CD4-positive, CD25-positive, alpha-beta regulatory T cell (primary cell): ENCODE results near the gene UNC5A. TPM values are rescaled to one million over a fixed set of nuclear protein-coding genes. Genes with fewer than 3 reads are reported as not detected.

ENCODE experiments used
- ATAC-seq, 2 donors: fragments of 150-1000 bp; cut with Tn5 transposase; one replicate each; pipeline ENCODE4 v1.10.0; 2021; ENCODE audit warnings: low read depth in 2 of 2, moderate number of reproducible peaks in 2 of 2, moderate library complexity in 1 of 2
- DNase-seq, 3 donors: peaks; one replicate each; pipeline versions ENCODE4 v3.0.0 to v3.0.0-alpha.2; 2012 to 2022; ENCODE audit warnings: mixed read lengths in 1 of 3
- H3K27ac ChIP-seq: one replicate; pipeline ENCODE4 v1.7.0; 2013; ENCODE audit warnings: mild to moderate bottlenecking, low read length; ENCODE audit not compliant: insufficient read depth, poor library complexity, severe bottlenecking
- H3K27me3 ChIP-seq: one replicate; pipeline ENCODE4 v1.7.0; 2013; ENCODE audit warnings: low read length; ENCODE audit not compliant: control insufficient read depth, insufficient read depth
- H3K36me3 ChIP-seq: one replicate; pipeline ENCODE4 v1.7.0; 2013; ENCODE audit warnings: mild to moderate bottlenecking, low read length, moderate library complexity; ENCODE audit not compliant: control insufficient read depth, insufficient read depth
- H3K4me1 ChIP-seq: 2 replicates; pipeline ENCODE4 v1.7.0; 2013; ENCODE audit warnings: mild to moderate bottlenecking, low read length; ENCODE audit not compliant: insufficient read depth, control insufficient read depth, poor library complexity, severe bottlenecking
- H3K4me3 ChIP-seq: one replicate; pipeline ENCODE4 v1.7.0; 2013; ENCODE audit warnings: low read depth, mild to moderate bottlenecking, low read length, moderate library complexity
- H3K9me3 ChIP-seq, 2 experiments: 1 replicate in 1 of 2; 2 replicates in 1 of 2; pipeline ENCODE4 v1.7.0; 2013; ENCODE audit warnings: low read length in 2 of 2, mild to moderate bottlenecking in 1 of 2, moderate library complexity in 1 of 2; ENCODE audit not compliant: control insufficient read depth in 2 of 2
- H3K27ac Mint-ChIP-seq, 3 donors: one replicate each; pipeline ENCODE4 v1.8.0; 2020 to 2022; ENCODE audit warnings: mild to moderate bottlenecking in 3 of 3, mixed read lengths in 3 of 3, moderate library complexity in 2 of 3
- H3K27me3 Mint-ChIP-seq: one replicate; pipeline ENCODE4 v1.8.0; 2022; ENCODE audit warnings: mild to moderate bottlenecking, mixed read lengths
- H3K36me3 Mint-ChIP-seq: one replicate; pipeline ENCODE4 v1.8.0; 2020; ENCODE audit warnings: mixed read lengths
- H3K4me1 Mint-ChIP-seq, 4 donors: one replicate each; pipeline ENCODE4 v1.8.0; 2020 to 2022; ENCODE audit warnings: mixed read lengths in 4 of 4, mild to moderate bottlenecking in 1 of 4
- H3K4me3 Mint-ChIP-seq, 4 donors: one replicate each; pipeline ENCODE4 v1.8.0; 2020 to 2022; ENCODE audit warnings: mild to moderate bottlenecking in 4 of 4, mixed read lengths in 4 of 4, moderate library complexity in 3 of 4
- H3K9me3 Mint-ChIP-seq, 7 donors: one replicate each; pipeline ENCODE4 v1.8.0; 2020 to 2022; ENCODE audit warnings: mixed read lengths in 7 of 7, mild to moderate bottlenecking in 3 of 7, moderate library complexity in 2 of 7
- polyA plus RNA-seq, 4 donors: library from polyadenylated mRNA; unstranded; fragments of 300-500 nt; fragmentation: Illumina TruSeq; gene quantifications; one replicate each; pipeline ENCODE4 v1.2.3, GENCODE V29; 2021
- total RNA-seq: library from RNA; stranded (reverse); gene quantifications from one replicate; pipeline ENCODE4 v1.2.3, GENCODE V29; 2022

The UNC5A gene
- total and polyA plus RNA-seq, 5 donors from 2014 or later: not detected

DNA sequence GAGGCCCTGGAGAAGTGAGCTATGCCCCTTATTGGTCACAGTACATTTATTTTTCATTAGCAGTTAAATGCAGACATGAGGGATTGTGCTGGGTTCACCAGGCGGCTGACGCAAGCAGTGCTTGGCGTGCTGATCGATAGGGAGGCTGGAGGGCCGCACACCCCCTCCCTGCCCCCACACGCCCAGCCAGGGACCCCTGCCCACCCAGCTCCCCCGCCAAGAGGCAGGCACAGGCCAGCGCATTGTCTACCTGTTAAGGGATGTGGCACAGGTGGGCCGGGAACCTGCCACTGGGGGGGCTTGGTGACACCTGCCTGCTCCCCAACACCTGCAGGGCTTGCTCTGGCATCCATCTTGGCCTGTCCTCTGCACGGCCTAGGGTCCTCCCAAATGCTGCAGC is 49.6 kb downstream of the UNC5A start:
- no peak overlapping the region for H3K4me3 Mint-ChIP-seq
- peaks cover 16% of the 10 kb centered on the region for H3K27me3 Mint-ChIP-seq
- no peaks in the 10 kb centered on the region for H3K27me3 ChIP-seq
- H3K9me3 ChIP-seq: no peaks in the 10 kb centered on the region
- H3K36me3 Mint-ChIP-seq: no peaks in the 10 kb centered on the region
- H3K36me3 ChIP-seq: no peaks in the 10 kb centered on the region
- H3K4me3 ChIP-seq: no peak overlapping the region
- no peaks in the 10 kb centered on the region for H3K4me1 ChIP-seq
- no peaks in the 10 kb centered on the region for H3K4me1 Mint-ChIP-seq
- no peak for DNase-seq
- no peaks in the 10 kb centered on the region for H3K9me3 Mint-ChIP-seq
- no peak for ATAC-seq
- H3K27ac Mint-ChIP-seq: no peak overlapping the region
- no peak overlapping the region for H3K27ac ChIP-seq

DNA sequence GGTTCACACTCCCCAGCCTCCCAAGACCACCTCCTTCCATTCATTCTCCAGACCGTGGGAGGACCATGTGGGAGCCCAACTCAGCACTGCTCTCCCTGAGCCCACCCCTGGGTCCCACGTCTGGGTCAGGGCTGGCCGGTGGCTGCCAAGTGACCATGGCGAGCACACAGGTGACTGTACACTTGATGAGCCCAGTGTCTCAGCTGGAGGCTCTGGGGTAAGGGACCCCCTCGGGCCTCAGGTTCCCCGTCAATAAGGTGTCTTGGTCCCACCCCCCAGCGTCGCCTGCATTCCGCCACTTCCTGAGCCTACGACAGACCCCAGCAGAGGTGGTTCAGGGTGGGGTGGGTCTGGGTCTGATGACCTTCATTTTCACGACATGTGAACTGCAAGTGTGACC is 50.0 kb downstream of the UNC5A start:
- H3K36me3 Mint-ChIP-seq: no peaks in the 10 kb centered on the region

DNA sequence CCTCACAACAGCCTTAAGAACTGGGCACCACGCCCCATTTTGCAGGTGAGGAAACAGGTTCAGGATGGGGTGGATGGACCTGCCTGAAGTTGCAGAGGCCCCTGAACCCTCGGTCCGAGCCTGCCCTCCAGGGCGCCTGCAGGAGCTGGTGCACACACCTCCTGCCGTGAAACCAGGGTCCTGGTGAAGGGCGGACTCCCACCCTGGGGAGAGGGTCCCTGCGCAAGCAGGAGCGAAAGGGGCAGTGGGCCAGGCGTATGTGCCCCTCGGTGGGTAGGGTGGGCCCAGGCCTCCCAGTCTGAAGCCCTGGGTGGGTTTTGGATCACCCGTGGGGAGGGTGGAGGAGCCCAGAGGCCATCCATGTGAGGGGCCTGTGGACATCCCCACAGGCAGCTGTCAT is 50.9 kb downstream of the UNC5A start:
- H3K4me3 ChIP-seq: no peak overlapping the region
- H3K27ac ChIP-seq: no peak overlapping the region
- H3K9me3 ChIP-seq: no peaks in the 10 kb centered on the region
- ATAC-seq: no peak
- Mint-ChIP-seq H3K4me3 (no peak overlapping the region), H3K9me3 (no peaks in the 10 kb centered on the region), H3K27ac (no peak overlapping the region), H3K4me1 (no peaks in the 10 kb centered on the region), H3K36me3 (no peaks in the 10 kb centered on the region), H3K27me3 (peaks cover 16% of the 10 kb centered on the region)
- no peaks in the 10 kb centered on the region for H3K27me3 ChIP-seq
- H3K4me1 ChIP-seq: no peaks in the 10 kb centered on the region
- no peaks in the 10 kb centered on the region for H3K36me3 ChIP-seq
- DNase-seq: no peak

More for the DNA sequence above, 50.0 kb downstream of the UNC5A start:
- Histone ChIP-seq H3K27ac (no peak overlapping the region), H3K9me3 (no peaks in the 10 kb centered on the region), H3K36me3 (no peaks in the 10 kb centered on the region), H3K27me3 (no peaks in the 10 kb centered on the region), H3K4me3 (no peak overlapping the region), H3K4me1 (no peaks in the 10 kb centered on the region)
- H3K27ac Mint-ChIP-seq: no peak overlapping the region
- no peak for DNase-seq
- H3K27me3 Mint-ChIP-seq: peaks cover 16% of the 10 kb centered on the region
- no peaks in the 10 kb centered on the region for H3K4me1 Mint-ChIP-seq
- H3K9me3 Mint-ChIP-seq: no peaks in the 10 kb centered on the region
- peak overlapping the region in 1 of 4 donors; percentile 32 for H3K4me3 Mint-ChIP-seq
- ATAC-seq: no peak

DNA sequence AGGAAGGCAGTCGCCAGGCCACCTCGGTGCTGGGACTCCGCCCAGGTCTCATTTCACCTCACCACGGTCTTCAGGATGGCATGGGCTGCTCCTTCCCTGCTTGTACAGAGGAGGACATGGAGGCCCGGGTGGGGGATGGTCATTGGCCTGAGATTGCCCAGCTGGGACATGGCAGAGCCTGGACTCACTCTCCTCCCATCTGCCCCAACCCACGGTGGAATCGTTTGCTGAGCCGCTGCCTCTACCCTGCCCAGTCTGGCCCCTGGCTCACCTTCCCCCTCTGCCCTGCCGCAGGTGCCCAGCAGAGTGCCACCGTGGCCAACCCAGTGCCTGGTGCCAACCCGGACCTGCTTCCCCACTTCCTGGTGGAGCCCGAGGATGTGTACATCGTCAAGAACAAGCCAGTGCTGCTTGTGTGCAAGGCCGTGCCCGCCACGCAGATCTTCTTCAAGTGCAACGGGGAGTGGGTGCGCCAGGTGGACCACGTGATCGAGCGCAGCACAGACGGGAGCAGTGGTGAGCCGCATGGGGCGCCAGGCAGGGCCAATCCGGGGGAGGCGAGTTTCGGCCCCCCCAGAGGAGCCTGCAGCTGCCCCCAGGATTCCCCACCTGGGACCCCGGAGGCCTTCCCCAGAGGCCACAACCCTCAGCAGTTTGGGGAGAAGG is 52.1 kb downstream of the UNC5A start:
- no peaks in the 10 kb centered on the region for H3K9me3 ChIP-seq
- Mint-ChIP-seq H3K27ac (no peak overlapping the region), H3K27me3 (peaks cover 23% of the 10 kb centered on the region), H3K36me3 (no peaks in the 10 kb centered on the region), H3K9me3 (no peaks in the 10 kb centered on the region), H3K4me3 (no peak overlapping the region), H3K4me1 (peaks cover 0 to 2% (median 0%) of the 10 kb centered on the region in 4 donors)
- no peak overlapping the region for H3K27ac ChIP-seq
- no peak overlapping the region for H3K4me3 ChIP-seq
- no peak for DNase-seq
- ATAC-seq: no peak
- H3K36me3 ChIP-seq: no peaks in the 10 kb centered on the region
- H3K4me1 ChIP-seq: no peaks in the 10 kb centered on the region
- H3K27me3 ChIP-seq: no peaks in the 10 kb centered on the region

DNA sequence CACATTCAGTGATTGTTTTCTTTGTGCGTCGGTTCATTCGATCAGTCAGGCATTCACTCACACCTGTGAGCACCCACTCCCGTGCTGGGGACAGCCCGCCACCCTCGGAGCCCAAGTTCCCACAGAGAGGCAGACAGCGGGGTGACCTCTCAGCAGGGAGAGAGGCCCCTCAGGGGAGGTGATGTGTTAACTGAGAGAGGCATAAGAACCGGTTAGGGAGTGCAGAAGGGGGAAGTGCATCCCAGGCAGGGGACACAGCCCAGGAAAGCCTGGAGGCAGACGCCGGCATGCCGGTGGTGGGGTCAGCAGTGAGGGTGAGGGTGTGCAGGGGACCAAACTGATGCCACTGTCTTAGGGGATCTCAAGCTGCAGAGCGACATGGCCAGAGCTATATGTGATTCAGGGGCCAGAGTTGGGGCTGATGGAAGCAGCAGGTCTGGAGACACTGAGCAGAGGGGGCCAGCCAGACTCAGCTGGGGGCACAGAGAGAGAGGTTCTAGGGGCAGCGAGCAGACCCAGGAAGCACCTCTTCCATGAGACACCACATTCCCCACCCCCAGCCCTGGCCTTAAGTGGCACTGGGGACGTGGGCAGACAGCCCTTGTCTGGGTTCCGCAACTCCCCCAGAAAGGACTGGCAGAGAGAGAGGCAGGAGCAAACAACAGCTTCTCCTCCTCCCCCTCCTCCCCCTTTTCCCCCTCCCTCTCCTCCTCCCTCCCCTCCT is 52.8 kb downstream of the UNC5A start:
- H3K4me1 ChIP-seq: no peaks in the 10 kb centered on the region
- DNase-seq: no peak
- no peaks in the 10 kb centered on the region for H3K9me3 ChIP-seq
- H3K27ac ChIP-seq: no peak overlapping the region
- H3K36me3 ChIP-seq: no peaks in the 10 kb centered on the region
- Mint-ChIP-seq H3K4me1 (peaks cover 0 to 2% (median 0%) of the 10 kb centered on the region in 4 donors), H3K27me3 (peaks cover 23% of the 10 kb centered on the region), H3K36me3 (no peaks in the 10 kb centered on the region), H3K27ac (no peak overlapping the region), H3K4me3 (no peak overlapping the region), H3K9me3 (no peaks in the 10 kb centered on the region)
- H3K4me3 ChIP-seq: no peak overlapping the region
- H3K27me3 ChIP-seq: no peaks in the 10 kb centered on the region
- ATAC-seq: no peak

DNA sequence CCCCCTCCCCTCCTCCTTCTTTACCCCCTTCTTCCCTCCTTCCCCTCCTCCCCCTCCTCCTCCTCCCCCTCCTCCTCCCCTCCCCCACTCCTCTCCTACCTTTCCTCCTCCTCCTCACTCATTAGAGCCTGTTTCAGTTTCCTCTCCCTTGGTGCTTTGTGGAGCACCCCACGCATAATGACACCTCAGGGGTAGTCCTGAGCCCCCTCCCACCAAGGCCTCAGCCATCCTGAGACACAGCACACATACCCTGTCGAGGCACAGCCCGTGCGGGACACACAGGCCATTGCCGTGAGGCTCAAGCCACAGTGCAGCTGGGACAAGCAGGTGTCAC is 53.4 kb downstream of the UNC5A start:
- Mint-ChIP-seq H3K36me3 (no peaks in the 10 kb centered on the region), H3K9me3 (no peaks in the 10 kb centered on the region), H3K4me1 (peaks cover 0 to 2% (median 0%) of the 10 kb centered on the region in 4 donors), H3K27ac (no peak overlapping the region), H3K27me3 (peaks cover 18% of the 10 kb centered on the region), H3K4me3 (no peak overlapping the region)
- Histone ChIP-seq H3K36me3 (no peaks in the 10 kb centered on the region), H3K9me3 (no peaks in the 10 kb centered on the region), H3K4me1 (no peaks in the 10 kb centered on the region), H3K4me3 (no peak overlapping the region), H3K27ac (no peak overlapping the region), H3K27me3 (no peaks in the 10 kb centered on the region)
- DNase-seq: no peak
- no peak for ATAC-seq

DNA sequence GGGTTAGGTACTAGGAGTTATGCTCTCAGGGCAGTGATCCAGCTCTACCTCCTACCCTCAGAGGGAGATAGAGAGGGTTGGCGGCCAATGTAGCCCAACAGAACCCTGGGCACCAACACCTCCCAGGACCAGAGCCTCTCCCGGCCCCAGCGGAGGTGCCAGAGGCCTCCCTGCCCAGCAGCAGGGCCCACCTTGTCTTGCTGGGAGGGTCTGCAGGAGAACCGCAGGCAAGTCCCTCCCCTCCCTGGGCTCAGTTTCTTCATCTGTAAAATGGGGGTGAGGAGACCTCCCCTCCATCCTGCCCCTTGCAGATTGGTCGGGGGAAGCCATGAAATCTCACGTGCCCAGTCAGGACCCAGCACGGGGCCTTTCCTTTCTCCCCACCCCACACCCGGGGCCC is 54.4 kb downstream of the UNC5A start:
- Histone ChIP-seq H3K4me3 (no peak overlapping the region), H3K27me3 (no peaks in the 10 kb centered on the region), H3K4me1 (no peaks in the 10 kb centered on the region), H3K27ac (no peak overlapping the region), H3K9me3 (no peaks in the 10 kb centered on the region), H3K36me3 (no peaks in the 10 kb centered on the region)
- H3K4me3 Mint-ChIP-seq: no peak overlapping the region
- no peaks in the 10 kb centered on the region for H3K36me3 Mint-ChIP-seq
- H3K27me3 Mint-ChIP-seq: peaks cover 18% of the 10 kb centered on the region
- ATAC-seq (no peak), DNase-seq (no peak)
- no peak overlapping the region for H3K27ac Mint-ChIP-seq
- H3K4me1 Mint-ChIP-seq: peaks cover 0 to 2% (median 0%) of the 10 kb centered on the region in 4 donors
- H3K9me3 Mint-ChIP-seq: no peaks in the 10 kb centered on the region

DNA sequence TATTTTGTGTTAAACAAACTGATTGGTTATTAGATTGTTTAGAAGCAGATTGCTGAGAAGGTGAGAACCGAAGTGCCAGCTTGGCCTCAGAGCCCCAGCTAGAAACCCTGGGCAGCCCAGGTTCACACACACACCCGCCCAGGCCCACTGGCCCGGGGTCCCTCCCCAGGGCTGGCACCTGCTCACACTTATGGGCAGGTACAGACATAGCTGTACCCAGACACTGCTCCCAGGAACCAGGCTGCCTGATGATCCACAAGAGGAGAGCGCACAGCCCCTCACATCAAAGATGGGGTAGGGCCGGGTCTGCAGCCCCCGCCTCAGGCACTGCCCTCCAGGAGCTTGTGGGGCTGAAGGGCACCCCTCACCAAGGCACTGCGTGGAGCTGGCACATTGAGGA is 55.6 kb downstream of the UNC5A start:
- peaks cover 0 to 2% (median 0%) of the 10 kb centered on the region in 7 donors for H3K9me3 Mint-ChIP-seq
- no peak overlapping the region for H3K4me3 Mint-ChIP-seq
- no peak overlapping the region for H3K4me3 ChIP-seq
- H3K27me3 Mint-ChIP-seq: peaks cover 18% of the 10 kb centered on the region
- no peak for ATAC-seq
- H3K9me3 ChIP-seq: no peaks in the 10 kb centered on the region
- DNase-seq: no peak
- H3K27me3 ChIP-seq: no peaks in the 10 kb centered on the region
- H3K4me1 ChIP-seq: no peaks in the 10 kb centered on the region
- no peaks in the 10 kb centered on the region for H3K36me3 Mint-ChIP-seq
- no peak overlapping the region for H3K27ac ChIP-seq
- H3K4me1 Mint-ChIP-seq: peaks cover 0 to 2% (median 0%) of the 10 kb centered on the region in 4 donors
- H3K27ac Mint-ChIP-seq: no peak overlapping the region
- H3K36me3 ChIP-seq: no peaks in the 10 kb centered on the region
